ENCODE measurements around the gene HERC2. TPM values are rescaled to one million over a fixed set of nuclear protein-coding genes. Genes with fewer than 3 reads are reported as not detected.
"Not testable (repeated sequence)": the region's sequence is repeated elsewhere in the genome, so short reads cannot be mapped to it uniquely, and the experiment has no call there.

HERC2 gene
- total and polyA plus RNA-seq, 9 of the 15 experiments (the other 6 are each of a cell fraction or from before 2014, with no cell fraction given), result 10.6 to 84.0 (median 42.6) TPM

DNA sequence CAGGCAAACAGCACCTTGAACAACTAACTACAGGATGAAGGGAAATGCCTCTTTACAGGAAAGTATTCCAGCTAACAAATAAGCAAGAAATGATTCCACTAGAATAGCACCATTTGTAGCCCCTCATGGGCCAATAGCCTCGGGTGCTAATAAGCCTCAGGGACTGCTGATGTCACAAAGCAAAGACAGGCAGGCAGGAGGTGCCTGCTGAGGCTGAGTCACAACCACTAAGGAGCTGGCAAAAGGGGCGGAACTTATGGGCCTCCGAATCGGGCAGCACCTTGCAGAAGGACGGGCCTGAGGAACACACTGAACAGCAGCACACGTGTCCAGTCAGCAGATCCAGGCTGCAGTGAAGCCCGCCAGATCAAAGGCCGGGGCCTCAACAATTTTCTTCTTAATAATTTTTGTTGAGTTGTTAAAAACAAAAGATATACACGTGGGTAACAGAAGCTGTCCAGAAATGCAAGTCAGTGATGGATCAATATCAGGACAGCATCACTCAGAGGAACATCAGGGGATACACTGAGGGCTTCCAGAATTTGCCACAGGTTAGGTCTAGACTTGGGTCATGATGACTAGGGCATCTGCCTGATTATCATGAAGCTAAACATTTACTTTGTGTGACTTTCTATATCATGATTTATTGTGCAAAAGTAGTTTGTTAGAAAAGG, 170.0 kb downstream of the HERC2 start:
- BruUV-seq (replicated peaks); H3K9me3 ChIP-seq (replicated peaks; ENCODE audit: control insufficient read depth, insufficient read depth, low read depth, low read length); H3K4me1 ChIP-seq (replicated peaks in 1 of 2; ENCODE audit: control insufficient read depth in 2 of 2, insufficient read depth in 2 of 2, low read length in 2 of 2); H3K9ac ChIP-seq (ENCODE audit: insufficient read depth in 1 of 2, low read depth in 2 of 2, low read length in 2 of 2); intact Hi-C loops (cut with micrococcal nuclease); H4K20me1 ChIP-seq (replicated peaks; ENCODE audit: control insufficient read depth, insufficient read depth, low read length); H2AFZ ChIP-seq (ENCODE audit: low read depth, low read length); H3K27ac ChIP-seq (ENCODE audit: extremely low read depth, low read depth, low read length); H3K9me1 ChIP-seq (ENCODE audit: control insufficient read depth, insufficient read depth, low read length); CTCF ChIA-PET (ENCODE audit: low intra/inter-chr PET ratio); in situ Hi-C loops (cut with MboI); H3K4me2 ChIP-seq (ENCODE audit: insufficient read depth, low read length); H3K4me3 ChIP-seq; FAIRE-seq; POLR2A ChIA-PET; DNase-seq (ENCODE audit: extremely low read depth in 1 of 4, low spot score in 3 of 4); H3K27me3 ChIP-seq (ENCODE audit: control insufficient read depth in 2 of 2, insufficient read depth in 2 of 2, low read length in 2 of 2): not testable (repeated sequence)
- Histone ChIP-seq H3K36me3 (ENCODE audit: control insufficient read depth, insufficient read depth, low read length) (peaks cover 28% of the 10 kb centered on the region; the same call in 2 of the 3 replicates), H3K79me2 (ENCODE audit: control insufficient read depth, insufficient read depth, low read length) (peaks cover 30% of the 10 kb centered on the region)
- 70% methylated on average over 5 of the region's 9 CpGs for WGBS (ENCODE audit: insufficient coverage, low coverage, missing lambda C conversion rate)
- peak; percentile 40; the same call in 1 of the 3 replicates for ATAC-seq

DNA sequence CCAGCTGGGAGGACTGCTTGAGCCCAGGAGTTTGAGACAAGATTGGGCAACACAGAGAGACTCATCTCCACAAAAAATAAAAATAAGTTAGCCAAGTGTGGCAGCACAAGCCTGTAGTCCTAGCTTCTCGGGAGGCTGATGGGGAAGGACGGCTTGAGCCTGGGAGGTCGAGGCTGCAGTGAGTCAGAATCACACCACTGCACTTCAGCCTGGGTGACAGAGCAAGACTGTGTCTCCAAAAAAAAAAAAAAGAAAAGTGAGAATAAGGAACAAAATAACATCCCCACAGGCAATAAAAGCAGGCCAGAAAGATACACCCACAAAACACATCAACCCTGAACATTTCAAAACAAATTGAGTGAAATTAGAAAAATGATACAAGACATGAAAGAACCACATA, 174.2 kb downstream of the HERC2 start:
- BruUV-seq (replicated peaks), result no TSS peak
- peaks cover 62% of the 10 kb centered on the region; the same call in 2 of the 3 replicates for H3K36me3 ChIP-seq (ENCODE audit: control insufficient read depth, insufficient read depth, low read length)
- H3K4me1 ChIP-seq (replicated peaks in 1 of 2; ENCODE audit: control insufficient read depth in 2 of 2, insufficient read depth in 2 of 2, low read length in 2 of 2), result no peaks in the 10 kb centered on the region
- 97% methylated on average over 3 of the region's 3 CpGs for WGBS (ENCODE audit: insufficient coverage, low coverage, missing lambda C conversion rate)
- CTCF ChIA-PET (ENCODE audit: low intra/inter-chr PET ratio), result no interaction called here
- POLR2A ChIA-PET, result no interaction called here
- no peak overlapping the region for H3K27ac ChIP-seq (ENCODE audit: extremely low read depth, low read depth, low read length)
- H3K79me2 ChIP-seq (ENCODE audit: control insufficient read depth, insufficient read depth, low read length), result peaks cover 30% of the 10 kb centered on the region
- no peaks in the 10 kb centered on the region for H4K20me1 ChIP-seq (replicated peaks; ENCODE audit: control insufficient read depth, insufficient read depth, low read length)
- H2AFZ ChIP-seq (ENCODE audit: low read depth, low read length), result no peak overlapping the region
- H3K4me3 ChIP-seq, result no peak overlapping the region
- in situ Hi-C loops (cut with MboI), result no loop called here
- intact Hi-C loops (cut with micrococcal nuclease), result no loop called here
- H3K27me3 ChIP-seq (ENCODE audit: control insufficient read depth in 2 of 2, insufficient read depth in 2 of 2, low read length in 2 of 2), result no peaks in the 10 kb centered on the region
- peaks cover 4% of the 10 kb centered on the region; the same call in 1 of the 2 replicates for H3K9me3 ChIP-seq (replicated peaks; ENCODE audit: control insufficient read depth, insufficient read depth, low read depth, low read length)
- H3K9me1 ChIP-seq (ENCODE audit: control insufficient read depth, insufficient read depth, low read length), result no peaks in the 10 kb centered on the region
- FAIRE-seq, result no peak
- ATAC-seq, result no peak
- no peak overlapping the region for H3K4me2 ChIP-seq (ENCODE audit: insufficient read depth, low read length)
- no peak overlapping the region for H3K9ac ChIP-seq (ENCODE audit: insufficient read depth in 1 of 2, low read depth in 2 of 2, low read length in 2 of 2)
- DNase-seq (ENCODE audit: extremely low read depth in 1 of 4, low spot score in 3 of 4), result no peak
- TF ChIP-seq FOXK1 (CRISPR knock-in tag; IDR thresholded peaks at IDR 0.05; ENCODE audit: borderline replicate concordance) (no peak), PPARD (CRISPR knock-in tag; IDR thresholded peaks at IDR 0.05) (no peak), PHF20 (IDR thresholded peaks at IDR 0.05; ENCODE audit: partially characterized antibody) (no peak), DIDO1 (tag; IDR thresholded peaks at IDR 0.05; ENCODE audit: low read depth) (no peak), NR1H2 (CRISPR knock-in tag; IDR thresholded peaks at IDR 0.05) (no peak), NCOR1 (IDR thresholded peaks at IDR 0.05) (no peak), RBBP5 (IDR thresholded peaks at IDR 0.05; ENCODE audit: borderline replicate concordance, insufficient read depth, low read length, poor library complexity, severe bottlenecking) (no peak), TSHZ1 (CRISPR knock-in tag; IDR thresholded peaks at IDR 0.05) (no peak), MIER1 (IDR thresholded peaks at IDR 0.05; ENCODE audit: low read depth) (no peak)
- TF ChIP-seq, protein P1, sequence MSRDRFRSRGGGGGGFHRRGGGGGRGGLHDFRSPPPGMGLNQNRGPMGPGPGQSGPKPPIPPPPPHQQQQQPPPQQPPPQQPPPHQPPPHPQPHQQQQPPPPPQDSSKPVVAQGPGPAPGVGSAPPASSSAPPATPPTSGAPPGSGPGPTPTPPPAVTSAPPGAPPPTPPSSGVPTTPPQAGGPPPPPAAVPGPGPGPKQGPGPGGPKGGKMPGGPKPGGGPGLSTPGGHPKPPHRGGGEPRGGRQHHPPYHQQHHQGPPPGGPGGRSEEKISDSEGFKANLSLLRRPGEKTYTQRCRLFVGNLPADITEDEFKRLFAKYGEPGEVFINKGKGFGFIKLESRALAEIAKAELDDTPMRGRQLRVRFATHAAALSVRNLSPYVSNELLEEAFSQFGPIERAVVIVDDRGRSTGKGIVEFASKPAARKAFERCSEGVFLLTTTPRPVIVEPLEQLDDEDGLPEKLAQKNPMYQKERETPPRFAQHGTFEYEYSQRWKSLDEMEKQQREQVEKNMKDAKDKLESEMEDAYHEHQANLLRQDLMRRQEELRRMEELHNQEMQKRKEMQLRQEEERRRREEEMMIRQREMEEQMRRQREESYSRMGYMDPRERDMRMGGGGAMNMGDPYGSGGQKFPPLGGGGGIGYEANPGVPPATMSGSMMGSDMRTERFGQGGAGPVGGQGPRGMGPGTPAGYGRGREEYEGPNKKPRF (IDR thresholded peaks at IDR 0.05; ENCODE audit: low read depth, low read length), result no peak
